DOHH2 (cell line): ENCODE results near the gene GDF10.

Source experiments
- H3F3A ChIP-seq: fragments of 200-600 bp; sonication (generic), shearing (Covaris generic); 2 replicates; pipeline ENCODE4 v1.6.0; 2016; ENCODE audit warnings: antibody characterized with exemption, mild to moderate bottlenecking; ENCODE audit not compliant: control insufficient read depth, insufficient read depth
- H3K27ac ChIP-seq: fragments of 200-600 bp; sonication (generic); 2 replicates; pipeline ENCODE4 v1.5.1; 2014; ENCODE audit warnings: low read depth, mild to moderate bottlenecking, low read length, moderate library complexity
- H3K27me3 ChIP-seq: fragments of 200-600 bp; sonication (generic); 2 replicates; pipeline ENCODE4 v1.6.1; 2014; ENCODE audit warnings: mild to moderate bottlenecking, low read length, mixed read lengths; ENCODE audit not compliant: control insufficient read depth
- H3K36me3 ChIP-seq: fragments of 200-600 bp; sonication (generic); 2 replicates; pipeline ENCODE4 v1.6.1; 2014; ENCODE audit warnings: mild to moderate bottlenecking, low read length, moderate library complexity, mixed read lengths; ENCODE audit not compliant: control insufficient read depth
- H3K4me1 ChIP-seq: fragments of 200-600 bp; sonication (generic); 2 replicates; pipeline ENCODE4 v1.6.1; 2014; ENCODE audit warnings: mild to moderate bottlenecking, low read length, mixed read lengths; ENCODE audit not compliant: control insufficient read depth
- H3K4me2 ChIP-seq: fragments of 200-600 bp; sonication (generic); 2 replicates; pipeline ENCODE4 v1.6.0; 2014; ENCODE audit warnings: mild to moderate bottlenecking, low read length, moderate library complexity
- H3K4me3 ChIP-seq: fragments of 200-600 bp; sonication (generic); 2 replicates; pipeline ENCODE4 v1.5.1; 2014; ENCODE audit warnings: mild to moderate bottlenecking, low read length, mixed read lengths
- H3K79me2 ChIP-seq: fragments of 200-600 bp; sonication (generic); 2 replicates; pipeline ENCODE4 v1.6.1; 2014; ENCODE audit warnings: mild to moderate bottlenecking, low read length, mixed read lengths; ENCODE audit not compliant: control insufficient read depth
- H3K9me2 ChIP-seq: fragments of 200-600 bp; sonication (generic); replicated peaks from 2 replicates; pipeline ENCODE4 v1.6.1; 2014; ENCODE audit warnings: mild to moderate bottlenecking, low read length, mixed read lengths; ENCODE audit not compliant: control insufficient read depth
- H3K9me3 ChIP-seq: fragments of 200-600 bp; sonication (generic); 2 replicates; pipeline ENCODE4 v1.6.1; 2014; ENCODE audit warnings: antibody characterized with exemption, low read length, mixed read lengths; ENCODE audit not compliant: control insufficient read depth, insufficient read depth
- H4K20me1 ChIP-seq: fragments of 200-600 bp; sonication (generic); 2 replicates; pipeline ENCODE4 v1.6.0; 2014; ENCODE audit warnings: low read depth, mild to moderate bottlenecking, antibody characterized with exemption, low read length, moderate library complexity; ENCODE audit not compliant: control insufficient read depth, insufficient read depth
- CTCF ChIP-seq: fragments of 200-600 bp; sonication (generic); IDR thresholded peaks from one replicate; pipeline ENCODE4 v1.5.1; 2014; ENCODE audit warnings: antibody characterized with exemption, mild to moderate bottlenecking, low read depth, low read length; ENCODE audit not compliant: poor library complexity, severe bottlenecking
- EZH2phosphoT487 ChIP-seq: fragments of 200-600 bp; sonication (generic); IDR thresholded peaks from 2 replicates; pipeline ENCODE4 v1.6.1; 2017; ENCODE audit warnings: borderline replicate concordance, mild to moderate bottlenecking, antibody characterized with exemption, low read length, moderate library complexity, mixed read lengths

GDF10 gene

DNA sequence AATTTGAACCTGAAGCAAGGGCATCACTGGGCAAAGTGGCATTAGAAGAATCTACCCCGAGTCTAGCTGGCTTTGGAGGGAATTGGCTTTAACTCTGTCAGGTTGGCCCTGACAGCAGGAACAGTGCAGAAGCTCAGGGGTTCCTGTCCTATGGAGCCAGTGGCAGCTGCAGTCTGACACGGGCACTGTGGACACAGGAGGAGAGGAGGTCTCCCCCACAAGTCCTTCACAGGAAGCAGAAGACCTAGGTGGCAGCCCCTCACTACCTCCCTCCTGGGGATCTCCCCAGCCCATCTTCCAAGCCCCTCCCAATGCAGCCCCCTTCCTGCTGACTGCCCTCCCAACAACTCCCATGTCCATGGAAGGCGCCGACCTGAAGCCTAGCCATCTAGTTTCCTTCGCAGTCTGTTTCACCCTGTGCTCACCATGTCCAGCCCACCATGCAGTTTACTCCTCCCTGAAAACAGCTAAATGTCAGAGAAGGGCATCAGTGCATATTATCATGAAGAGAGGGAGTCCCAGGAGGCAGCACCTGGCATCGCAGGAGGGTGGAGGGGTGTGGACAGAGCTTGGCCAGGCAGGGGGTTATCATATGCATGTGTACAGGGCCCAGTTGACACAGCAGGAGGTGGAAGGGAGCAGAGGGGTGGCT, 17.9 kb upstream of the GDF10 start:
- H3K4me3 ChIP-seq, result no peak overlapping the region
- no peaks in the 10 kb centered on the region for H3K27me3 ChIP-seq
- no peaks in the 10 kb centered on the region for H3K9me2 ChIP-seq
- no peaks in the 10 kb centered on the region for H3F3A ChIP-seq
- H3K36me3 ChIP-seq, result no peaks in the 10 kb centered on the region
- H3K79me2 ChIP-seq, result no peaks in the 10 kb centered on the region
- peaks cover 2% of the 10 kb centered on the region; the same call in 1 of the 2 replicates for H3K9me3 ChIP-seq
- no peak for TF ChIP-seq EZH2phosphoT487
- no peak for TF ChIP-seq CTCF
- H3K27ac ChIP-seq, result no peak overlapping the region
- peaks cover 14% of the 10 kb centered on the region for H3K4me1 ChIP-seq
- no peak overlapping the region for H3K4me2 ChIP-seq
- H4K20me1 ChIP-seq, result no peaks in the 10 kb centered on the region

GRCh38 chr10:47282657-47283018, 17.4 kb upstream of the GDF10 start:
- no peaks in the 10 kb centered on the region for H4K20me1 ChIP-seq
- H3K4me2 ChIP-seq, result no peak overlapping the region
- no peak overlapping the region for H3K4me3 ChIP-seq
- no peaks in the 10 kb centered on the region for H3K27me3 ChIP-seq
- no peaks in the 10 kb centered on the region for H3K9me2 ChIP-seq
- no peaks in the 10 kb centered on the region for H3K36me3 ChIP-seq
- H3K4me1 ChIP-seq, result peaks cover 14% of the 10 kb centered on the region
- no peak overlapping the region for H3K27ac ChIP-seq
- peaks cover 2% of the 10 kb centered on the region; the same call in 1 of the 2 replicates for H3K9me3 ChIP-seq
- H3F3A ChIP-seq, result no peaks in the 10 kb centered on the region
- no peaks in the 10 kb centered on the region for H3K79me2 ChIP-seq
- TF ChIP-seq EZH2phosphoT487 (no peak), CTCF (no peak)

DNA sequence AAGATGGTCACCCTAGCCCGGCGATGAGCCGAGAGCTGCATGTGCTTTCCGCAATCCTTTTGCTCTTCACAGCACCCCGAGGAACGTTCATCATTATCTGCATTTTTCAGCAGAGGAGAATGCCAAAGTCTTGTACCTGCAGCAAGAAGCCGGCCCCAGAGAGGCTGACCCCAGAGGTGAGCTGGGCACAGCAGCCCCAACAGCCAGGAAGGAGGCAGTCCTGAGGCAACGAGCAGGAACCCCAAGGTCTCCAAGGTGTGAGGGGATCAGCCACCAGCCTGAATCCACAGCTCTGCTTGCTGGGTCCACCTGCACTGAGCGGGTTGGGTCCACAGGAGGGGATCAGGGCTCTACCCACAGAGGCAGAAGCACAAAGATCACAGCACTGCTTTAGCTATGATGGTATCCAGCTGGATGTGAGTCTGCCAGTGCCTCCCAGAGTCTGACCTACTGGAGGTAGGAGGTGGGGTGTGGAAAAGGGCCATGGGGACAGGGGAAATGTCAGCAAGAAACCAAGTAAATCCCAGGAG, 16.8 kb upstream of the GDF10 start:
- Histone ChIP-seq H3K27ac (no peak overlapping the region), H3F3A (no peaks in the 10 kb centered on the region), H4K20me1 (no peaks in the 10 kb centered on the region), H3K36me3 (no peaks in the 10 kb centered on the region), H3K4me3 (no peak overlapping the region), H3K4me1 (peaks cover 14% of the 10 kb centered on the region), H3K9me2 (no peaks in the 10 kb centered on the region), H3K9me3 (peaks cover 2% of the 10 kb centered on the region; the same call in 1 of the 2 replicates), H3K27me3 (no peaks in the 10 kb centered on the region), H3K4me2 (no peak overlapping the region), H3K79me2 (no peaks in the 10 kb centered on the region)
- TF ChIP-seq CTCF (no peak), EZH2phosphoT487 (no peak)
